Posterior cingulate gyrus (tissue), 11 donors: Measurements from ENCODE around the gene SIX5.

Experiments
- DNase-seq, 10 donors: peaks; one replicate each; pipeline versions ENCODE4 v3.0.0 to v3.0.0-alpha.2; 2020 to 2021; ENCODE audit warnings: mixed read lengths in 3 of 10
- intact Hi-C: fragments of 100-400 bp; cut with DNase I; formaldehyde crosslinking; loops from one replicate; pipeline ENCODE4 v1.15.1; 2023

The SIX5 gene

DNA sequence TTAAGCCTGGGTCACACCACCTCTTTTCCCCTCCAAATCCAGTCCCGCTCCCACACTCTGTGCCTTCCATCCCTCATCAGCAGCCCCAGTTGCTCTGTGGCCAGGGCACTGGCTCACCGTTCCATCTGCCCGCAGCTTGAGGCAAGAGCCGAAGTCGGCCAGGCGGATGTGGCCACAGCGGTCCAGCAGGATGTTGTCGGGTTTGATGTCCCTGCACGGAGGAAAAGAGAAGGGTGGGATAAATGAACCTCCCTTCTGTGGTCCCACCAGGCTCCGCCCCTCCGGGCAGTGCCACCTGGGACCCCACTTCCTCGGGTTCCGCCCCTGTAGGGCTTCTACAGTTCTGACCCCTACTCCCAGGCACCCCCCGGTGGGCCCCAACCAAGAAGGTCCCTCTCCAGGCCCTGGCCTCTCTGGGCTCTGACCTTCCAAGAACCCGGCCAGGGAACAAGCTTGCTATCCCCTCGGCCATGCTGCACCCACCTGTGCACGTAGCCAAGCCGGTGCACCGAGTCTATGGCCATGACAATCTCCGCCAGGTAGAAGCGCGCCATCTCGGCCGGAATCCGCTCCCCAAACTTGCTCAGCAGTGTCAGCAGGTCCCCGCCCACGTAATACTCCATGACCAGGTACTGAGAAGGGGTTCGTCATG is 9.1 kb upstream of the SIX5 start:
- no peak for DNase-seq
- intact Hi-C loops, result no loop called here

DNA sequence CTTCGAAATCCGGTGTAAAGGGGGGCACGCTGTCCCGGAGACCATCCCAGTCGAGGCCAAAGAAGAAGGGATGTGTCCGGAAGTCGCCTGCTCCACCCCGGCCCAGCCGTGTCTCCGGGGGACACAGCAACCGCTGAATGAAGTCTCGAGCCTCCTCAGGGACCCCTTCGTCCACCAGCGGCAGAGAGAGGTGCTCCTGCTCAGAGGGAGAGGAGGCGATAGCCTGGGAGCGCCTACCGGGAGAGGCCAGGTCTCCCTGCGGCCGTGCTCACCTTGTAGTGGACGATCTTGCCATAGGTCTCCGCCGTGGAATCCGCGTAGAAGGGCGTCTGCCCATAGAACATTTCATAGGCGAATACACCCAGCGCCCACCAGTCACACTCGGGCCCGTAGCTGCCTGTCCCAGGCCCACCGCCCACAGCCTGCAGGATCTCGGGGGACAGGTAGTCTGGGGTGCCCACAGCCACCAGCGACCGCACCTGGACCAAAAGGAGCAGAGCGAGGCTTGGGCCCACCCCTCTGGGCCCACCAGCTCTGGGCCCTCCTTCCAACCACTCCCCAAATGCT is 8.4 kb upstream of the SIX5 start:
- no peak for DNase-seq
- intact Hi-C loops, result no loop called here

DNA sequence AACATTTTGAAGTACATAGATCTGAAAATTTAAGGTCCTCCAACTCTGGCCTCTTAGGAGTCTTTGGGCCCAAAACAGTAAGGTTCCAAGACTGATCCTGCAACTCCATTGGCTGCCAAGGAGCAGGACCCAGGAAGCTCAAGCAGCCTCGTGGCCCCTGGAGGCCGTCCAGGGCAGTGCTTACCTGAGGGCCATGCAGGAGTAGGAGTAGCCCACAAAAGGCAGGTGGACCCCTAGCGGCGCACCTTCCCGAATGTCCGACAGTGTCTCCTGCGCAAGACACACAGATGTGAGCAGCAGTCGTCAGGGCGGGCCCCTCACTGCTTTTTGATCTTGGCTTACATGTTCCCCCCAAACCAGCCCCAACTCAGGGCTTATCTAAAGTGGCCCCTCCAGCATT is 5.7 kb upstream of the SIX5 start:
- DNase-seq, result no peak
- intact Hi-C loops, result no loop called here

DNA sequence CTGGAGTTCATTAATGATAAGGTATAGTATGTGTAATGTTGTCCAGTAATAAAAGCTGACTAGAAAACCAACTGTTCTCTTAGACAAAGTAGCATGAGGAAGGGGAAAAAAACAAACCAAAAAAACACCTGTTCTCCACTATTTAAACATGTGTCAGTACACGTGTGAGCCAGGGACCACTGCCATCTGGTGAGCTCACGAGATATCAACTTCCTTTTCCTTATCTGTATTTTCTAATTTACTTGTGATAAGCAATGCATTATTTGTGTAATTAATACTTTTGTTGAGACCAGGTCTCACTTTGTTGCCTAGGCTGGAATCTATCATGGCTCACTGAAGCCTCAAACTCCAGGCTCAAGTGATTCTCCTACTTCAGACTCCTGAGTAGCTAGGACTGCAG is 4.3 kb upstream of the SIX5 start:
- intact Hi-C loops, result no loop called here

DNA sequence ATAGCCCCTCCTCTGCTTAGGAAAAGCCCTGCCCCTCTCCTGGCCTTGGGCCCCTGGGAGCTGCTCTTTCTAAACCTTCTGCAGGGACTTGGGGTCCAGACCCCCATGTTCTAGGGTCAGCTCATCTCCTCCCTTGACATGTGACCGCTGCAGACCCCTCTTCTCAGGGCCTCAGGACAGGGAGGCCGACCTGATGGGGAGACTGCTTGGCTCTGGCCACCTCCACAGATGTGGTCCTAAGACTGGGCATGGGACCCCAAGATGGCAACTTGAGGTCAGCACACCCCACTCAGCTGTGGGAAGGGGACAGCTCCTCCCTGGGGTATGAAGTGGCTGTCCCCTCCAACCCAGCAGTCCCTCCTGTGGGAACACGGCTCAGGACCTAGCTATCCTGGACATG is 3.9 kb upstream of the SIX5 start:
- intact Hi-C loops, result no loop called here

More for the DNA sequence above, 4.3 kb upstream of the SIX5 start:
- no peak for DNase-seq

DNA sequence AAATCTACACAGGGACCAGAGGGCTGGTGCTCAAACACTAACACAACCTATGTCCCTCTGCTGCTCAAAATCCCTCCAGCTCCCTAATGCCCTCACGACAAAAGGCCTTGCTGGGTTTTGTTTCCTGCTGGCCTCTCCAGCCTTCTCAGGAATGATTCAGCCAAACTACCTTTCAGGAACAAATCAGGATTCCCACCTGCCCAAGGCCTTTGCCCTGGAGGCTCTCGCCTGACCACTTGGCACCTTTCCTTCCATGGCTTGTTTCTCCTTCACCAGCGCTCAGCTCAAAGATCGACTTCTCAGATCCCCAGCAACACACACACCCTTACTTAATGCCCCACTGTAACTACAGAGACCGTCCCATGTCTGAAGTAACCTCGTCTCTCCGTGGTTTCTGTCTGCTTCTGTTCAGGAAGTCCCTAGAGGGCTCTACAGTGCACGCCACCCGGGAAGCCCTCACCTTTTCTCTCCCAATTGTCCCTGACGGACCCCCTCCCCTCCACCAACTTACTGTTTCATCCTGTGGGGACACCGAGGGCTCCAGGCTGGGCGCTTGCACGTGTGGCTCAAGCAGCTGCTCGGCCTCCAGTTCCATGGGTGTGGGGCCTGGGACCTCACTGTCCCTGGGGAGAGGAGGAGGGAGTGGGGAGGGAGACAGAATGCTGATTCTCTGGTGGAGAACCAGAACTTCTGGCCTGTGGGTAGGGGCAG is 3.2 kb upstream of the SIX5 start:
- intact Hi-C loops, result no loop called here
- DNase-seq, result no peak

More for the DNA sequence above, 3.9 kb upstream of the SIX5 start:
- DNase-seq, result no peak

DNA sequence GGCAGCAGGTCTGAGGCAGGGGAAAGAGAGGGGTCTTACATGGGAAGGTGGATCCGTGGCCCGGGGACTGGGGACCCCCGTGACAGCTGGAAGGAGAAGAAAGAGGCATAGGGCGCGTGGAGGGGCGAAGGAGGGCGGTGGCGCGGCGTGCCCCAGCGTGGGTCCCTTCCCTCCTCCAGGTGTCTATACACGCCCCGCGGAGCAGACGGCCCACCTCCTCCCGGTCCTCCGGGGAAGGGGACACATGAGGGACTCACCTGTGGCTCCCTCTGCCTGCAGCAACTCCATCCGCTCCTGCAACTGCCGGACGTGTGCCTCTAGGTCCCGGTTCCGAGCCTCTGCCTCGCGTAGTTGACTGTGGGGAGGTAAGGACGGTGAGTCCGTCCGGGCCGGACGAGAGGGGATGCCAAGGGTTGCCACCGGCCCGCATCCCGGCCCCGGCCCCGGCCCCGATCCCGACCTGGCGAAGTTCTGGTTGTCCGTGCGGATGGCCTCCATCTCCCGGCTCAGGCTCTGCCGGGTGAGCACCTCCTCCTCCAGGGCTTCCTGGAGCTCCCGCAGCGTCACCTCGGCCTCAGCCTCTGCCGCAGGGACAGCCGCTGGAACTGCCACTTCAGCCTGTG is 2.4 kb upstream of the SIX5 start:
- DNase-seq, result peak in 1 of 10 donors; percentile 85
- intact Hi-C loops, result no loop called here

DNA sequence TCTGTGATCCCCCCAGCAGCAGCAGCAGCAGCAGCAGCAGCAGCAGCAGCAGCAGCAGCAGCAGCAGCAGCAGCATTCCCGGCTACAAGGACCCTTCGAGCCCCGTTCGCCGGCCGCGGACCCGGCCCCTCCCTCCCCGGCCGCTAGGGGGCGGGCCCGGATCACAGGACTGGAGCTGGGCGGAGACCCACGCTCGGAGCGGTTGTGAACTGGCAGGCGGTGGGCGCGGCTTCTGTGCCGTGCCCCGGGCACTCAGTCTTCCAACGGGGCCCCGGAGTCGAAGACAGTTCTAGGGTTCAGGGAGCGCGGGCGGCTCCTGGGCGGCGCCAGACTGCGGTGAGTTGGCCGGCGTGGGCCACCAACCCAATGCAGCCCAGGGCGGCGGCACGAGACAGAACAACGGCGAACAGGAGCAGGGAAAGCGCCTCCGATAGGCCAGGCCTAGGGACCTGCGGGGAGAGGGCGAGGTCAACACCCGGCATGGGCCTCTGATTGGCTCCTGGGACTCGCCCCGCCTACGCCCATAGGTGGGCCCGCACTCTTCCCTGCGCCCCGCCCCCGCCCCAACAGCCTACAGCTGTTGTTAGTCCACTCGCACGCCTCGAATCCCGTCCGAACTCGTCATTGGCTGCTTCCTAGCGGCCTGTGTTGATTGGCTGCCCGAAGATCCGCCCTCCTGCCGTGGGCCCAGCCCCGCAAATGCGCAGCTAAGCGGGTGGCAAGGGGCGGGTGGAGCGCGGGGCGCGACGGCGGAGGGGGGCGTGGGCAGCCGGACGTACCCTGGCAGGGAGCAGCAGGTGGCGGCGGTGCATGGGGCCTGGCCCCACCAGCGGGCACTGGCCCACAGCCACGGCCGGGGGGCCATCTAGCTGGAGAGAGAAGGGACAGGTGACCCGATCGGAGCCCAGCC is 1.4 kb upstream of the SIX5 start:
- DNase-seq, result peak; percentile 83 to 98 (median 91)
- intact Hi-C loops, result loop anchor here (1.0 kb wide), 1 partner anchor 29 kb away; no protein-coding TSS in a partner anchor

DNA sequence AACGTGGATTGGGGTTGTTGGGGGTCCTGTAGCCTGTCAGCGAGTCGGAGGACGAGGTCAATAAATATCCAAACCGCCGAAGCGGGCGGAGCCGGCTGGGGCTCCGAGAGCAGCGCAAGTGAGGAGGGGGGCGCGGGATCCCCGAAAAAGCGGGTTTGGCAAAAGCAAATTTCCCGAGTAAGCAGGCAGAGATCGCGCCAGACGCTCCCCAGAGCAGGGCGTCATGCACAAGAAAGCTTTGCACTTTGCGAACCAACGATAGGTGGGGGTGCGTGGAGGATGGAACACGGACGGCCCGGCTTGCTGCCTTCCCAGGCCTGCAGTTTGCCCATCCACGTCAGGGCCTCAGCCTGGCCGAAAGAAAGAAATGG is 754 bp upstream of the SIX5 start:
- intact Hi-C loops, result loop anchor here (1.0 to 5.0 kb wide), 2 partner anchors 29 to 38 kb away; partner anchors contain the start of genes FBXO46 and MEIOSIN
- DNase-seq, result peak in 6 of 10 donors; percentile 31 to 92 (median 43)

DNA sequence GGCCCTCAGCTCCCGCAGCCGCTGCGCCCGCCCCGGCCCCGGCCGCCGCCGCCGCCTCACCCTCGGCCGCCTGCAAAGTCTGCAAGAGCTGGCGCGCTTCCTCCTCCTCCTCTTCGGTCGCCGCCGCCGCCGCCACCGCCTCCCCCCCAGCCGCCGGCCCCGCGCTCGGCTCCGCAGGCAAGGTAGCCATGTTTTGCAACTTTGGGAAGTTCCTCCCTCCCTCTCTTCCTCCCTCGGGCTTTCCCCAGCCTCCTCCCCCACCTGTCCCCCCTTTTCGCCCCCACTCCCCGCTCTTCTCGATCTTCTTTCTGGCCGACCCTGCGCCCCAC is 433 bp downstream of the SIX5 start:
- peak in 1 of 10 donors; percentile 86 for DNase-seq
- intact Hi-C loops, result loop anchor here (5.0 kb wide), 1 partner anchor 36 kb away; the partner anchor contains the start of genes FBXO46 and MEIOSIN

DNA sequence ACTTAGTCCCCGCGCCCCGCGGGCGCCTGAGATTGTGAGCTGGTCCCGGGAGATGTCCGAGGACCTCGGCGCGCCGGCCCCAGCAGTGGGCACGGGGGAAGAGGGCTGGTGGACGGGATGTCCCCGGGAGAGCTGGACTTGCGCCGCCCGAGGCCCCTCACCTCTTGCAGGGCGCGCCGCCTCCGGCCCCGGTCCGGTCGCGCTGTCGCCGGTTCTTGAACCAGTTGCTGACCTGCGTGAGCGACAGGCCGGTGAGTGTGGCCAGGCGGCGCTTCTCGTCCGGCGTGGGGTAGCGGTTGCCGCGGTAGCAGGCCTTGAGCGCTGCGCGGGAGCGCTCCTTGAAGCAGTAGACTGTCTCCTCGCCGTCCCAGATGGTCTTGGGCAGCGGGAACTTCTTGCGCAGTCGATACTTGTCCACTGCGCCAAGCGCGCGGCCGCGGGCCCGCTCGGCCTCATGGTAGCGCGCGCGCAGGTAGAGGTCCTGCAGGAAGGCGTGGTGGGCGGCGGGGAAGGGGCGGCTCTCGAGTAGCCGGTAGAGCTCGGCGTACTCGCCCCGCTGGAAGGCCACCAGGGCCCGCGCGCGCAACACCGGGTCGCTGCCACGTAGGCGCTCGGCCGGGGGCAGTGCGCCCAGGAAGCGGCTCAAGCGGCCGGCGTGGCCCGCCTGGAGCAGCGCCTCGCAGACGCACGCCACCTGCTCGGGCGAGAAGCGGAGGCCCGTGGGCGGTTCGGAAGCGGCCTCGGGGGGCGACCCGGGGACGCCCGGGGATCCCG is 984 bp downstream of the SIX5 start:
- DNase-seq, result peak in 4 of 10 donors; percentile 35 to 87 (median 61)
- intact Hi-C loops, result loop anchor here (5.0 kb wide), 1 partner anchor 36 kb away; the partner anchor contains the start of genes FBXO46 and MEIOSIN

DNA sequence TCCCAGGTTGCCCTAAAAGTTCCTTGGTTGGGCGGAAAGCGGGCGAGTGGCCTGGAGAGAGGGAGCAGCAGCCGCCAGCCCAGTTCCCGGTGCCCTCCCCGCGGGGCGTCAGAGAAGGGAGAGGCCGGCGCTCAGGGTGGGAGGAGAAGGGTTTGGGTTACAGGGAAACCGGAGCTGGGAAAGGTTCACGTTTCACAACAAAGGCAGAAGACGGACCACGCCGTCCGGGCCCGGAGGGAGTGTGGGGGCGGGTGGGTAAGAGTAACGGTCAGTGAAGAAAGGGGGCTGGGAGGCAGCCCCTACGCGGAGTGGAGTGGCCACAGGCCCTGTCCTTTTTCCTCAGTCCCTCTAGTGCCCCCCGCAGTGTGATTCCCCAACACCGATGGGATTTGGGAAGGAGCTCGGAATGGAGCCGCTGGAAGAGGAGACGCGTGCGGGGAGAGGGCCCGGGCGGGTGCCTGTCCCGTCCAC is 1.6 kb downstream of the SIX5 start:
- intact Hi-C loops, result loop anchor here (5.0 kb wide), 1 partner anchor 35 kb away; the partner anchor contains the start of genes FBXO46 and MEIOSIN
- no peak for DNase-seq

DNA sequence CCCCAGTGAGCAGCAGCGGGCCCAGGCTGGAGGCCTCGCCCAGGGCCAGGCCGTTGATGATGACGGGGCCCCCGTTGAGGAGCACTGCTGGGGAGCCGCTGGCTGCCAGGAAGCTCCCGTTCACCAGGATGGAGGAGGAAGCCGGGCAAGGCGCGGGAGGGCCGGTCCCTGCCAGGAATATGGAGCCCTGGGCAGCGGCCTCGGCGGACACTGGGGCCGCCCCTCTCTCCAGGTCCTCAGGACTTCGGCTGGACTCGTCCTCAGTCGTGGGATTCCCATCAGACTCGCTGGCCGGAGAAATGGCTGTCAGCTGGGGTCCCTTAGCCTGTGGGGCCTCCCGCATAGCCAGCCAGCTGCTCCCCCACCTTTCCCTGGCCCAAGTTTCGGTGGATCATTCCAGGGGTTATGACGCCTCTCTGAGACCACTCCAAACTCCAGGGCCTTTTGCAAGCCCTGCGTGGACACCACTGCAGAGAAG is 2.1 kb downstream of the SIX5 start:
- no peak for DNase-seq
- intact Hi-C loops, result loop anchor here (5.0 kb wide), 1 partner anchor 35 kb away; the partner anchor contains the start of genes FBXO46 and MEIOSIN

DNA sequence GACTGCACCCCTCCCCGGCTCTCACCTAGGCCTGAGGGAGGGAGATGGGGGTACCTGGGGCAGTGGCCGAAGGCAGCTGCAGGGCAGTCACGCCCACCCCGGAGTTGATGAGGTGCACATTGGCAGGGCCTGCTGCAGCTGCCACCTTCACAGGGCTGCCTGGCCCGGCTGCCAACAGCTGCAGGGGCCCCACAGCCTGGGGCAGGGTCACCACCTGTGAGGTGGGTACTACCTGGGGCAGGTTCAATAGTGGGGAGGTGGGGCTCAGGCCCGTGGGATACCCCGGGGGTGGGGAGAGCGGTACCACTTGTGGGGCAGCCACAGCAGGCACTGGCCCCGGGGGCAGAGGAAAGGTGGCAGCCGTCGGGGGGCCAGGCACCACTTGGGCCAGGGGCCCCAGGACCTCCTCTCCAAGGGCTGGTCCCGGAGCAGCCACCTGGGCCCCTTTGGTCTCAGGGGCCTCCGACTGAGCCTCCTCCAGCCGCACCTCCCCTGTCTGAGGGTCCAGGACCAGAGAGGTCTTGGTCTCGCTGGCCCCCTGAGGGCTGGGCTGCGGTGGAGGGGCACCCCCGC is 2.7 kb downstream of the SIX5 start:
- peak in 1 of 10 donors; percentile 82 for DNase-seq
- intact Hi-C loops, result loop anchor here (5.0 kb wide), 1 partner anchor 34 kb away; the partner anchor contains the start of genes FBXO46 and MEIOSIN

DNA sequence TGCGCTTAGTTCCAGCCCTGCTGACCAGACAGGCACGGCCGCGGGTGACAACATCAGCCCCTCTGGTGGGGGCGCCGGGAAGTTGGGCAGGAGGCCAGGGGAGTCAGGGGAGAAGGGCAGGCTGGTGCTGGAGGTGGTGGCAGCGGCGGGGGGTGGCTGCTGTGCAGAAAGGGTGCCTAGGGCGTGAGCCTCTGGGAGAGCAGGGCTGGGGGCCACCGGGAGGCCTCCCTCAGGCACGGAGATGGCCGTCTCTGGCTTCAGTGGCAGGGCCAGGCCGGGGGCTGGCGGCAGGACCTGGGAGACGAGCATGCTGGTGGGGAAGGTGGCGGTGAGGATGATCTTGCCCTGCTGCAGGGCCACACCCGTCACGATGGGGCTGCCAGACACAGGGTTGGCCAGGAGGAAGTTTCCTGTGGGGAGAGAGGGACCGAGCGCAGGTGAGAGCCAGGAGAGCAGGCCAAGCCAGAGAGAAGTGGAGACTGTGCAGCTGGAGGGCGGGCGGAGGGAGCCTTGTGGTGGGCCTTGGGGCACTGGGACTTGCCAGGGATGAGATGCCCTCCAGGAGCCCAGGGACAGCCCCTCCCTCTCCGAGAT is 3.3 kb downstream of the SIX5 start:
- intact Hi-C loops, result loop anchor here (2.0 to 5.0 kb wide), 2 partner anchors 33 to 67 kb away; partner anchors contain the start of genes FBXO46 and MEIOSIN
- DNase-seq, result no peak

DNA sequence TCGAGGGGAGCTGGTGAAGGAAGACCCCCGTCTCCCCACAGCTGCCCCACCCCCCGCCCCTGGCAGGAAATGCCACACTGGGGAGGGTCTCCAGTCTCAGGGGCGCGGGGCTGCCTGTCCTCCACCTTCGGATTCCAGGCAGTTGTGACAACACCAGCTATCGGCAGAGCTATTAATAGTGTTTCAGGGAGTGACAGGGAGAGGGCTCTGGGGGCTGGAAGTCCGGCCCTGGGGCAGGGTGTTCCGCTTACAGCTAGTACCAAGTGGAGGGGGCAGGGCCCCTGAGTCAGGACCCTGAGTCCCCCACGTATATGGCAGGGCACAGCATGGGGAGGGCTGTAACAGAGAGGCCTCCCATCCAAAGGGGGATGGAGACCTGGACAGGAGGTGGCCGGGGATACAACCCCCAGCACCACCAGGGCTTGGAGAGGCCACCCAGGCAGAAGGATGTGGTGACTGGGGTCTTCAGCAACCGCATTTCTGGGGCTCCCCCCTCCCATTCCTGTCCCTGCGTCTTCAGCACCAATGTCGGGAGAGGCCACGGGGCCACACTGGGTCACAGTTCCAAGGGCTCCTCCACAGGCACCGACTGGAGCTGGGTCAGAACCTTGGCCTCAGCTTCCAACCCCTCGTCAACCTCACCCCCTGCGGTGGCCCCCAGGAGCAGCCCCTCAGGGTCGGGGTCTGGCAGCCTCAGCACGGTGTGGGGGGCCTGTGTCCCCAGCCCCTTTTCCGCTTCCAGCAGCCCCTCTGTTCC is 3.9 kb downstream of the SIX5 start:
- no peak for DNase-seq
- intact Hi-C loops, result loop anchor here (2.0 to 5.0 kb wide), 2 partner anchors 33 to 66 kb away; partner anchors contain the start of genes FBXO46 and MEIOSIN

DNA sequence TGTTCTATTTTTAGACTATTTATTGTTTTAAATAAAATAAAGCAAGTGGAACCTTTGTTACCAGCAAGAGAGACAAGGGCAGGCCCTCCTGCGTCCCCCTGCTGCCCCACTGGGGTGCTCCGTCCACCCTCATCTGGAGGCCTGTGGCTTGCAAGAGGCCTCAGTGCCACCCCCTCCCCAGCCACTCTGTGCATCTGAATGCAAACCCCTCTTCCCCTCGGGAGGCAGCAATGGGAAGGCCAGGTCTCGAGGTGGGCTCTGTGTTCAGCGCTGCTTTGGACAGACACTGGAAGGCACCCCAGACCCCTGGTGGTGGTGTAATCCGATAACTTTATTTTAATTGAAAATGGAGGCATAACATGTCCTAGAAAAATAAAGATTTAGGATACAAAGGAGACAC is 4.6 kb downstream of the SIX5 start:
- intact Hi-C loops, result loop anchor here (2.0 kb wide), 1 partner anchor 66 kb away; no protein-coding TSS in a partner anchor
- no peak for DNase-seq
